ENCODE measurements around the gene PIGN.
"Not testable (repeated sequence)": the region's sequence is repeated elsewhere in the genome, so short reads cannot be mapped to it uniquely, and the experiment has no call there.

The PIGN gene

GRCh38 chr18:62179213-62179612 is 7.6 kb downstream of the PIGN start:
- DNase-seq, result no peak

- DNase-seq, result no peak
These were observed 9.6 kb downstream of the PIGN start for GRCh38 chr18:62177271-62177670.

- no peak for DNase-seq
These were observed 11.3 kb downstream of the PIGN start for GRCh38 chr18:62175521-62175920.

GRCh38 chr18:62172298-62172697 is 14.6 kb downstream of the PIGN start:
- DNase-seq, result no peak

- no peak for DNase-seq
These were observed 16.0 kb downstream of the PIGN start for GRCh38 chr18:62170857-62171256.

- not testable (repeated sequence) for DNase-seq
These were observed 20.3 kb downstream of the PIGN start for GRCh38 chr18:62166524-62166923.

GRCh38 chr18:62165583-62165982 is 21.3 kb downstream of the PIGN start:
- DNase-seq, result no peak

- no peak for DNase-seq
These were observed 21.9 kb downstream of the PIGN start for GRCh38 chr18:62164855-62165487.

- DNase-seq, result no peak
These were observed 22.5 kb downstream of the PIGN start for GRCh38 chr18:62164310-62164709.

GRCh38 chr18:62157843-62158242 is 29.0 kb downstream of the PIGN start:
- DNase-seq, result no peak

- no peak for DNase-seq
These were observed 34.0 kb downstream of the PIGN start for GRCh38 chr18:62152844-62153243.

- DNase-seq, result no peak
These were observed 35.6 kb downstream of the PIGN start for GRCh38 chr18:62151068-62151771.

GRCh38 chr18:62144338-62144737 is 42.5 kb downstream of the PIGN start:
- no peak for DNase-seq

GRCh38 chr18:62140259-62140658 is 46.6 kb downstream of the PIGN start:
- DNase-seq, result no peak

GRCh38 chr18:62138461-62139235 is 48.2 kb downstream of the PIGN start:
- no peak for DNase-seq

- peak; percentile 55 for DNase-seq
These were observed 55.5 kb downstream of the PIGN start for GRCh38 chr18:62131301-62131909.

GRCh38 chr18:62128157-62128556 is 58.7 kb downstream of the PIGN start:
- no peak for DNase-seq

GRCh38 chr18:62126737-62127136 is 60.1 kb downstream of the PIGN start:
- no peak for DNase-seq

- no peak for DNase-seq
These were observed 61.2 kb downstream of the PIGN start for GRCh38 chr18:62125702-62126101.

GRCh38 chr18:62122330-62122729 is 64.5 kb downstream of the PIGN start:
- DNase-seq, result no peak

GRCh38 chr18:62119884-62120283 is 67.0 kb downstream of the PIGN start:
- no peak for DNase-seq

- no peak for DNase-seq
These were observed 68.5 kb downstream of the PIGN start for GRCh38 chr18:62118328-62118727.

GRCh38 chr18:62109676-62110075 is 77.2 kb downstream of the PIGN start:
- DNase-seq, result no peak

- no peak for DNase-seq
These were observed 79.0 kb downstream of the PIGN start for GRCh38 chr18:62107881-62108280.
